Neuron (in vitro differentiated cells): Measurements from ENCODE around the gene TMEM190.
"Not testable (repeated sequence)": the region's sequence is repeated elsewhere in the genome, so short reads cannot be mapped to it uniquely, and the experiment has no call there.

Source experiments
- H2AFZ ChIP-seq: one replicate; pipeline ENCODE4 v1.6.1; 2013; ENCODE audit warnings: low read depth, mild to moderate bottlenecking, inconsistent platforms, low read length, moderate library complexity
- H3K27me3 ChIP-seq: one replicate; pipeline ENCODE4 v1.6.1; 2013; ENCODE audit warnings: low read length; ENCODE audit not compliant: insufficient read depth
- H3K36me3 ChIP-seq: one replicate; pipeline ENCODE4 v1.6.1; 2013; ENCODE audit warnings: low read length; ENCODE audit not compliant: insufficient read depth
- H3K4me1 ChIP-seq: one replicate; pipeline ENCODE4 v1.6.1; 2013; ENCODE audit warnings: low read length; ENCODE audit not compliant: insufficient read depth
- H3K4me3 ChIP-seq: 2 replicates; pipeline ENCODE4 v1.5.1; 2013; ENCODE audit warnings: mild to moderate bottlenecking, low read length, moderate library complexity
- H3K9me3 ChIP-seq: one replicate; pipeline ENCODE4 v1.6.1; 2013; ENCODE audit warnings: low read length

Gene TMEM190

GRCh38 chr19:55398200-55398925 is 21.7 kb downstream of the TMEM190 start:
- H3K4me1 ChIP-seq: peaks cover 3% of the 10 kb centered on the region
- no peak overlapping the region for H3K4me3 ChIP-seq
- peaks cover 26% of the 10 kb centered on the region for H3K36me3 ChIP-seq
- H3K9me3 ChIP-seq: no peaks in the 10 kb centered on the region
- no peaks in the 10 kb centered on the region for H3K27me3 ChIP-seq
- H2AFZ ChIP-seq: no peak overlapping the region

- Histone ChIP-seq H3K36me3 (peaks cover 40% of the 10 kb centered on the region), H3K4me1 (peaks cover 4% of the 10 kb centered on the region), H3K4me3 (no peak overlapping the region), H3K9me3 (no peaks in the 10 kb centered on the region), H3K27me3 (no peaks in the 10 kb centered on the region), H2AFZ (no peak overlapping the region)
Observed at GRCh38 chr19:55400281-55401087, 23.9 kb downstream of the TMEM190 start.

GRCh38 chr19:55401390-55401789 is 24.8 kb downstream of the TMEM190 start:
- H3K4me3 ChIP-seq, H3K27me3 ChIP-seq, H3K9me3 ChIP-seq, H2AFZ ChIP-seq: not testable (repeated sequence)
- peaks cover 49% of the 10 kb centered on the region for H3K36me3 ChIP-seq
- H3K4me1 ChIP-seq: peaks cover 13% of the 10 kb centered on the region

- Histone ChIP-seq H3K4me1 (peaks cover 18% of the 10 kb centered on the region), H3K27me3 (no peaks in the 10 kb centered on the region), H3K9me3 (no peaks in the 10 kb centered on the region), H3K4me3 (no peak overlapping the region), H3K36me3 (peaks cover 54% of the 10 kb centered on the region), H2AFZ (no peak overlapping the region)
Observed at GRCh38 chr19:55402509-55402908, 25.9 kb downstream of the TMEM190 start.

- Histone ChIP-seq H3K9me3 (no peaks in the 10 kb centered on the region), H3K36me3 (peaks cover 50% of the 10 kb centered on the region), H3K4me3 (peak overlapping the region; percentile 60), H3K27me3 (no peaks in the 10 kb centered on the region), H2AFZ (no peak overlapping the region), H3K4me1 (peaks cover 20% of the 10 kb centered on the region)
Observed at GRCh38 chr19:55405638-55406037, 29.0 kb downstream of the TMEM190 start.

- Histone ChIP-seq H3K9me3 (no peaks in the 10 kb centered on the region), H2AFZ (no peak overlapping the region), H3K4me3 (peak overlapping the region; percentile 60), H3K27me3 (no peaks in the 10 kb centered on the region), H3K36me3 (peaks cover 46% of the 10 kb centered on the region), H3K4me1 (peaks cover 20% of the 10 kb centered on the region)
Observed at GRCh38 chr19:55406091-55406825, 29.6 kb downstream of the TMEM190 start.

- Histone ChIP-seq H3K36me3 (peaks cover 41% of the 10 kb centered on the region), H3K27me3 (no peaks in the 10 kb centered on the region), H2AFZ (no peak overlapping the region), H3K9me3 (no peaks in the 10 kb centered on the region), H3K4me1 (peaks cover 20% of the 10 kb centered on the region), H3K4me3 (peak overlapping the region; percentile 60)
Observed at GRCh38 chr19:55406826-55407549, 30.4 kb downstream of the TMEM190 start.

GRCh38 chr19:55407550-55407799 is 30.8 kb downstream of the TMEM190 start, which contains the start of gene UBE2S:
UBE2S (minus strand) TSS chr19:55407788; CDS start chr19:55407589, 199 bp downstream.
- peaks cover 36% of the 10 kb centered on the region for H3K36me3 ChIP-seq
- H3K9me3 ChIP-seq, H2AFZ ChIP-seq, H3K27me3 ChIP-seq: not testable (repeated sequence)
- peaks cover 20% of the 10 kb centered on the region for H3K4me1 ChIP-seq
- peak within 1 kb of the TSS; percentile 60 for H3K4me3 ChIP-seq

- H3K4me3 ChIP-seq: peak overlapping the region; percentile 60
Observed at GRCh38 chr19:55407800-55408532, 31.3 kb downstream of the TMEM190 start.

GRCh38 chr19:55408533-55408872 is 31.9 kb downstream of the TMEM190 start:
- Histone ChIP-seq H3K27me3 (no peaks in the 10 kb centered on the region), H2AFZ (no peak overlapping the region), H3K36me3 (peaks cover 26% of the 10 kb centered on the region), H3K4me1 (peaks cover 20% of the 10 kb centered on the region), H3K9me3 (no peaks in the 10 kb centered on the region), H3K4me3 (peak overlapping the region; percentile 28)

More at GRCh38 chr19:55407800-55408532, 31.3 kb downstream of the TMEM190 start:
- no peaks in the 10 kb centered on the region for H3K27me3 ChIP-seq
- no peaks in the 10 kb centered on the region for H3K9me3 ChIP-seq
- peaks cover 20% of the 10 kb centered on the region for H3K4me1 ChIP-seq
- H3K36me3 ChIP-seq: peaks cover 31% of the 10 kb centered on the region
- H2AFZ ChIP-seq: no peak overlapping the region

GRCh38 chr19:55409179-55409578 is 32.6 kb downstream of the TMEM190 start:
- H3K9me3 ChIP-seq, H3K4me3 ChIP-seq, H2AFZ ChIP-seq, H3K27me3 ChIP-seq: not testable (repeated sequence)
- Histone ChIP-seq H3K36me3 (peaks cover 22% of the 10 kb centered on the region), H3K4me1 (peaks cover 20% of the 10 kb centered on the region)

- Histone ChIP-seq H3K9me3 (no peaks in the 10 kb centered on the region), H3K27me3 (no peaks in the 10 kb centered on the region)
Observed at GRCh38 chr19:55410168-55410567, 33.5 kb downstream of the TMEM190 start.

More at GRCh38 chr19:55410168-55410567, 33.5 kb downstream of the TMEM190 start:
- Histone ChIP-seq H3K4me3 (no peak overlapping the region), H3K4me1 (peaks cover 20% of the 10 kb centered on the region), H3K36me3 (peaks cover 16% of the 10 kb centered on the region), H2AFZ (no peak overlapping the region)
